SK-N-SH treated with all-trans-retinoic acid at 6 μM for 48 hours (cell line): Measurements from ENCODE around the gene SEC24D.

ENCODE experiments used
- ATAC-seq: fragments of 200-7000 bp; cut with Tn5 transposase; 3 replicates; pipeline ENCODE4 v1.9.1; 2020; ENCODE audit warnings: mild to moderate bottlenecking, moderate library complexity
- CREB5 ChIP-seq: fragments of 250-450 bp; sonication (Bioruptor Pico); IDR thresholded peaks from 2 replicates; pipeline ENCODE4 v1.5.1; 2020; ENCODE audit warnings: low read depth, mild to moderate bottlenecking, moderate library complexity
- CSRNP3 ChIP-seq: fragments of 250-450 bp; sonication (Bioruptor Pico); IDR thresholded peaks from 2 replicates; pipeline ENCODE4 v1.5.1; 2021; ENCODE audit warnings: mild to moderate bottlenecking, moderate library complexity
- ESRRG ChIP-seq: fragments of 250-450 bp; sonication (Bioruptor Pico); IDR thresholded peaks from 2 replicates; pipeline ENCODE4 v1.6.1; 2021; ENCODE audit warnings: mild to moderate bottlenecking
- ISL1 ChIP-seq: fragments of 250-450 bp; sonication (Bioruptor Pico); IDR thresholded peaks from 2 replicates; pipeline ENCODE4 v2.1.2; 2022; ENCODE audit warnings: mild to moderate bottlenecking, moderate library complexity
- OSR1 ChIP-seq: fragments of 250-450 bp; sonication (Bioruptor Pico); IDR thresholded peaks from 2 replicates; pipeline ENCODE4 v1.8.0; 2022; ENCODE audit warnings: moderate library complexity, mild to moderate bottlenecking, inconsistent platforms
- PATZ1 ChIP-seq: fragments of 250-450 bp; sonication (Bioruptor Pico); IDR thresholded peaks from 2 replicates; pipeline ENCODE4 v1.8.0; 2020; ENCODE audit warnings: mild to moderate bottlenecking, moderate library complexity, borderline replicate concordance
- POU6F1 ChIP-seq: fragments of 250-450 bp; sonication (Bioruptor Pico); IDR thresholded peaks from 2 replicates; pipeline ENCODE4 v1.8.0; 2021; ENCODE audit warnings: low read depth, mild to moderate bottlenecking, moderate library complexity, borderline replicate concordance
- RARB ChIP-seq: fragments of 250-450 bp; sonication (Bioruptor Pico); IDR thresholded peaks from 2 replicates; pipeline ENCODE4 v1.8.0; 2021; ENCODE audit warnings: mild to moderate bottlenecking, moderate library complexity
- TCF4 ChIP-seq: fragments of 250-450 bp; sonication (Bioruptor Pico); IDR thresholded peaks from 2 replicates; pipeline ENCODE4 v1.8.0; 2021; ENCODE audit warnings: mild to moderate bottlenecking, moderate library complexity, borderline replicate concordance
- TOX ChIP-seq: fragments of 250-450 bp; sonication (Bioruptor Pico); IDR thresholded peaks from 2 replicates; pipeline ENCODE4 v1.8.0; 2021; ENCODE audit warnings: mild to moderate bottlenecking, moderate library complexity, borderline replicate concordance
- TSHZ2 ChIP-seq: fragments of 250-450 bp; sonication (Bioruptor Pico); IDR thresholded peaks from 2 replicates; pipeline ENCODE4 v1.5.0; 2020; ENCODE audit warnings: mild to moderate bottlenecking, moderate library complexity
- ZC3H10 ChIP-seq: fragments of 250-450 bp; sonication (Bioruptor Pico); IDR thresholded peaks from 2 replicates; pipeline ENCODE4 v1.5.1; 2021; ENCODE audit warnings: mild to moderate bottlenecking, moderate library complexity
- ZFP3 ChIP-seq: fragments of 250-450 bp; sonication (Bioruptor Pico); IDR thresholded peaks from 2 replicates; pipeline ENCODE4 v1.5.0; 2020; ENCODE audit warnings: mild to moderate bottlenecking, moderate library complexity
- ZFP30 ChIP-seq: fragments of 450-650 bp; formaldehyde crosslinking; IDR thresholded peaks from 2 replicates; pipeline ENCODE4 v1.5.0; 2022; ENCODE audit warnings: mild to moderate bottlenecking, moderate library complexity
- ZNF70 ChIP-seq: fragments of 450-650 bp; formaldehyde crosslinking; IDR thresholded peaks from 2 replicates; pipeline ENCODE4 v1.5.0; 2020; ENCODE audit warnings: mild to moderate bottlenecking, moderate library complexity
- ZNF8 ChIP-seq: fragments of 450-650 bp; formaldehyde crosslinking; IDR thresholded peaks from 2 replicates; pipeline ENCODE4 v1.5.0; 2020; ENCODE audit warnings: mild to moderate bottlenecking, moderate library complexity

The SEC24D gene

GRCh38 chr4:118816538-118817177 is 19.3 kb downstream of the SEC24D start:
- ATAC-seq = peak; percentile 83
- TF ChIP-seq POU6F1 (CRISPR knock-in tag) (no peak), PATZ1 (no peak), ISL1 (CRISPR knock-in tag) (peak; percentile 35; the same call in 1 of the 2 replicates), ZC3H10 (CRISPR knock-in tag) (peak; percentile 92), TOX (CRISPR knock-in tag) (peak; percentile 62; the same call in 1 of the 2 replicates), CSRNP3 (CRISPR knock-in tag) (no peak)

- no peak for TF ChIP-seq PATZ1
- no peak for TF ChIP-seq TCF4
- no peak for TF ChIP-seq ZFP30 (CRISPR knock-in tag)
- no peak for TF ChIP-seq ESRRG (CRISPR knock-in tag)
- TF ChIP-seq RARB (CRISPR knock-in tag) = no peak
- no peak for TF ChIP-seq ISL1 (CRISPR knock-in tag)
- no peak for TF ChIP-seq CREB5 (CRISPR knock-in tag)
- TF ChIP-seq POU6F1 (CRISPR knock-in tag) = no peak
- no peak for TF ChIP-seq ZFP3 (CRISPR knock-in tag)
- TF ChIP-seq CSRNP3 (CRISPR knock-in tag) = no peak
- no peak for TF ChIP-seq OSR1 (CRISPR knock-in tag)
- no peak for TF ChIP-seq ZNF8 (CRISPR knock-in tag)
- no peak for TF ChIP-seq TSHZ2 (CRISPR knock-in tag)
- TF ChIP-seq ZNF70 (CRISPR knock-in tag) = no peak
- TF ChIP-seq, all 23 proteins: peak for 0
- ATAC-seq = no peak
These were observed 21.0 kb downstream of the SEC24D start for GRCh38 chr4:118814891-118815290.
